Duodenal mucosa (tissue), 2 donors: Measurements from ENCODE around the gene TFCP2L1.

Source experiments
- H3K27ac ChIP-seq: one replicate; pipeline ENCODE4 v1.7.0; 2013; ENCODE audit warnings: low read depth, low read length
- H3K27me3 ChIP-seq, 2 donors: one replicate each; pipeline ENCODE4 v1.7.0; 2013; ENCODE audit warnings: low read length in 2 of 2, control low read depth in 1 of 2; ENCODE audit not compliant: insufficient read depth in 2 of 2, control insufficient read depth in 1 of 2
- H3K36me3 ChIP-seq, 2 donors: one replicate each; pipeline ENCODE4 v1.7.0; 2013; ENCODE audit warnings: low read length in 2 of 2, control low read depth in 1 of 2; ENCODE audit not compliant: insufficient read depth in 2 of 2, control insufficient read depth in 1 of 2
- H3K4me1 ChIP-seq, 2 donors: one replicate each; pipeline ENCODE4 v1.7.0; 2013; ENCODE audit warnings: low read length in 2 of 2, control low read depth in 1 of 2; ENCODE audit not compliant: insufficient read depth in 2 of 2, control insufficient read depth in 1 of 2
- H3K4me3 ChIP-seq, 2 donors: one replicate each; pipeline ENCODE4 v1.7.0; 2013; ENCODE audit warnings: low read length in 2 of 2, low read depth in 1 of 2
- H3K9ac ChIP-seq, 2 donors: one replicate each; pipeline ENCODE4 v1.7.0; 2013; ENCODE audit warnings: low read length in 2 of 2, low read depth in 1 of 2
- H3K9me3 ChIP-seq, 2 donors: one replicate each; pipeline ENCODE4 v1.7.0; 2013; ENCODE audit warnings: low read length in 2 of 2, control low read depth in 1 of 2; ENCODE audit not compliant: control insufficient read depth in 1 of 2

Gene TFCP2L1

DNA sequence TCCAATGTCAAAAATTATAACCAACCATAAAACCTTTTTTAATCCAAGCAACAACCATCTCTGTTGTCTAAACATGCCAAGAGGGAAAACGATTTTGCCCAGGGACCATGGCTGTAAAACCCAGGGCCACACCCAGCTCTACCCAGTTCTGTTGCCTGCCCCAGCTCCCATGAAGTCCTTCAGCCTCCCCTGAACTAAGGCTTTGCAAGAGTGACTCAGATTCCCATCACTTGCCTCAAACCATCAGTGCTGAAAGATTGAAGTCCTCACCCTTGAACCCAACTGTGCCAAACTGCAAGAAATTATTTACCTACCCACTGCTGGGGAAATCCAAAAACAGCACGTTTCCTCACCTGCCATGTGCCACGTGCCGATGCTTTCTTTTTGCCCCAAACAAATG, 102.5 kb downstream of the TFCP2L1 start:
- H3K27me3 ChIP-seq, result no peaks in the 10 kb centered on the region
- no peak overlapping the region for H3K27ac ChIP-seq
- no peaks in the 10 kb centered on the region for H3K9me3 ChIP-seq
- no peaks in the 10 kb centered on the region for H3K36me3 ChIP-seq
- no peaks in the 10 kb centered on the region for H3K4me1 ChIP-seq
- no peak overlapping the region for H3K9ac ChIP-seq
- no peak overlapping the region for H3K4me3 ChIP-seq

- H3K9ac ChIP-seq, result no peak overlapping the region
- H3K27ac ChIP-seq, result no peak overlapping the region
- H3K36me3 ChIP-seq, result no peaks in the 10 kb centered on the region
- no peaks in the 10 kb centered on the region for H3K4me1 ChIP-seq
- no peaks in the 10 kb centered on the region for H3K27me3 ChIP-seq
- H3K4me3 ChIP-seq, result no peak overlapping the region
- H3K9me3 ChIP-seq, result no peaks in the 10 kb centered on the region
These were observed 105.5 kb downstream of the TFCP2L1 start for GRCh38 chr2:121179467-121179866.

- H3K4me3 ChIP-seq, result no peak overlapping the region
- no peak overlapping the region for H3K9ac ChIP-seq
- no peaks in the 10 kb centered on the region for H3K36me3 ChIP-seq
- H3K4me1 ChIP-seq, result no peaks in the 10 kb centered on the region
- H3K27me3 ChIP-seq, result no peaks in the 10 kb centered on the region
- no peaks in the 10 kb centered on the region for H3K9me3 ChIP-seq
- H3K27ac ChIP-seq, result no peak overlapping the region
These were observed 106.3 kb downstream of the TFCP2L1 start for GRCh38 chr2:121178730-121179129.

DNA sequence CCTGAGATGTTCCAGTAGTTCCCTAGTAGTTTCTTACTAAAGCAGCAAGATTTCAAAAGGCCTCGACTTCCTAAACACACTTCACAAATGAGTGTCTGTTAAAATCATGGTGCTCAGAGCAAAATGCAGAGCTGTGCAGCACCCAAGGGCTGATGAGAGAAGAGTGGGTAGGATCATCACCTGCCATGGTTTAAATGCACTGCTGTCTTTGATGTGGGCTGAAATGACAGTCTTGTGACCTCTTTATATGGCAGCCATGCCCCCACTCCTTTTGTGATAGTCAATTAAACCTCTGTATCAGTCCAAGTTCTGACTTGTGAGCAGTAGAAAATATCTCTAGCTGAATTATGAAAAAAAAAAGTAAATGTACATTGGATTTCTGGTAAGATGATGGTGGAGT, 107.1 kb downstream of the TFCP2L1 start:
- H3K9me3 ChIP-seq, result no peaks in the 10 kb centered on the region
- no peaks in the 10 kb centered on the region for H3K4me1 ChIP-seq
- no peaks in the 10 kb centered on the region for H3K27me3 ChIP-seq
- H3K4me3 ChIP-seq, result no peak overlapping the region
- no peak overlapping the region for H3K27ac ChIP-seq
- H3K36me3 ChIP-seq, result no peaks in the 10 kb centered on the region
- no peak overlapping the region for H3K9ac ChIP-seq

DNA sequence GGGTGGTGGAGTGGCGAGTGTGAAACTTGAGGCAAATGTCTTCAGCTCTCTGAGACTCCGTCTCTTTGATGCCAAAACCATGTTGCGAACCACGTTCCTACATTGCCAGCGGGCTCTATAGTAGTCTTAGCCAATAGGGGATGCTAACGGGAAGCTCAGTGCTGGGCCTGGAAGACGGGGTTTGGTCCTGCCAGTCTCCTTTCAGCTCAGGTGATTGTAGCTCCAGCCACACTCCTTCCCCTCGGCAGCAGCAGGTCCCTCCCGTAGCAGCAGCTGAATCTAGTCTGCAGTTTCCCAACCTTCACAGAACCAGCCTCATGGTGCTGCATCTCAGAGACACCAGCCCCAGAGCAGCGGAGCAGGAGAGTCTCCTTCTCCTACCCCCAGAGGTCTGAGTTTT, 109.7 kb downstream of the TFCP2L1 start:
- Histone ChIP-seq H3K27me3 (no peaks in the 10 kb centered on the region), H3K9ac (no peak overlapping the region), H3K36me3 (no peaks in the 10 kb centered on the region), H3K4me3 (no peak overlapping the region), H3K27ac (no peak overlapping the region), H3K4me1 (no peaks in the 10 kb centered on the region), H3K9me3 (peaks cover 0 to 7% of the 10 kb centered on the region in 2 donors)

DNA sequence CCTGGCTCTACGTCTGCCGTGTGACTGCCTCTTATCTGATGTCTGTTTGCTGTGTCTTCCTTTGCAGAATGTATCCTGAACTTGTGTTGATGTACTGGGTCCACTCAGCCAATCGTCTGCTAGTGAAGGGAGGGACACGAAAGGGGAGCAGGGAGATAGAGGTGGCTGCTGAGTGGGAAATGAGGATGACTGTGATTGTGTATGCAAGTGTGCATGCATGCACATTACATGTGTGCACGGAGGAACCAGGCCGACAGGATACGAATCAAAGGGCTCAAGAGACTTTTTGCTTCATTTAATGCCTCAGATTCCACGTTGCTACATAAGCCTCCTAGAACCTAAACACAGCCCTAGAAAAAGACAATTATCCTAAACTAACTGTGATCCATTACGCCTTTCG, 111.2 kb downstream of the TFCP2L1 start:
- Histone ChIP-seq H3K27ac (no peak overlapping the region), H3K4me3 (no peak overlapping the region), H3K36me3 (no peaks in the 10 kb centered on the region)

GRCh38 chr2:121173112-121173511, 111.9 kb downstream of the TFCP2L1 start:
- H3K4me3 ChIP-seq, result no peak overlapping the region
- no peak overlapping the region for H3K27ac ChIP-seq
- no peak overlapping the region for H3K9ac ChIP-seq
- no peaks in the 10 kb centered on the region for H3K36me3 ChIP-seq
- H3K9me3 ChIP-seq, result peaks cover 0 to 9% of the 10 kb centered on the region in 2 donors
- no peaks in the 10 kb centered on the region for H3K27me3 ChIP-seq
- H3K4me1 ChIP-seq, result no peaks in the 10 kb centered on the region

More for the DNA sequence above, 111.2 kb downstream of the TFCP2L1 start:
- Histone ChIP-seq H3K27me3 (no peaks in the 10 kb centered on the region), H3K9me3 (peaks cover 0 to 9% of the 10 kb centered on the region in 2 donors), H3K9ac (no peak overlapping the region), H3K4me1 (no peaks in the 10 kb centered on the region)

- H3K27me3 ChIP-seq, result no peaks in the 10 kb centered on the region
- no peak overlapping the region for H3K4me3 ChIP-seq
- H3K9me3 ChIP-seq, result peaks cover 0 to 9% of the 10 kb centered on the region in 2 donors
- no peaks in the 10 kb centered on the region for H3K36me3 ChIP-seq
- no peaks in the 10 kb centered on the region for H3K4me1 ChIP-seq
- no peak overlapping the region for H3K9ac ChIP-seq
- H3K27ac ChIP-seq, result no peak overlapping the region
These were observed 112.5 kb downstream of the TFCP2L1 start for GRCh38 chr2:121172456-121172855.

DNA sequence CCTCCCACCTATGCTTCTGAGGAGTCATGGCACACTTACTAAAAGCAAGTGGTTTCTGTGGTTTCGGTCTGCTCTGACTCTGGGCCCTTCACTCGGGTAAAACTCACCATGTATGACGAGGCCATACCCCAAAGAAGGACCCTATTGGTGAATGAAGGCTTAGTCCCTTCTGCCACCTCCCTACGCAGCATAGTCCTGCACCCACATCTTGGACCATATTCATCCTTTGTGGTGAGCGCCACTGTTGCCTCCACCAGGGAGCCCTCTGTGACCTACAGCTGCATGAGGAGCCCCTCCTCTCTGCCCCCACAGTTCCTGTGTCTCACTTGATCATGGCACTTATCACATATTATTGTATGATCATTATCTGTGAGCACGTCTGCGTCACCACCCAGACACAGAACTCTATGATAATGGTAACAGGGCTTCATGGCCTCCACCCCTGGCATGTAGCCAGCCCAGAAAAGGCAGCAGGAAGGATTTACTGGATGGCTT, 113.3 kb downstream of the TFCP2L1 start:
- Histone ChIP-seq H3K9ac (no peak overlapping the region), H3K27me3 (no peaks in the 10 kb centered on the region), H3K27ac (no peak overlapping the region), H3K4me1 (no peaks in the 10 kb centered on the region), H3K4me3 (no peak overlapping the region), H3K36me3 (no peaks in the 10 kb centered on the region), H3K9me3 (peaks cover 0 to 9% of the 10 kb centered on the region in 2 donors)

- H3K4me3 ChIP-seq, result no peak overlapping the region
- no peaks in the 10 kb centered on the region for H3K4me1 ChIP-seq
- no peaks in the 10 kb centered on the region for H3K36me3 ChIP-seq
- H3K9me3 ChIP-seq, result peaks cover 0 to 9% of the 10 kb centered on the region in 2 donors
- no peak overlapping the region for H3K9ac ChIP-seq
- H3K27ac ChIP-seq, result no peak overlapping the region
- no peaks in the 10 kb centered on the region for H3K27me3 ChIP-seq
These were observed 114.4 kb downstream of the TFCP2L1 start for GRCh38 chr2:121170577-121170976.

GRCh38 chr2:121167411-121167810, 117.6 kb downstream of the TFCP2L1 start:
- Histone ChIP-seq H3K27ac (no peak overlapping the region), H3K9me3 (peaks cover 6 to 17% of the 10 kb centered on the region in 2 donors), H3K27me3 (no peaks in the 10 kb centered on the region), H3K4me1 (no peaks in the 10 kb centered on the region), H3K4me3 (no peak overlapping the region), H3K36me3 (no peaks in the 10 kb centered on the region), H3K9ac (no peak overlapping the region)
